Erythroblast (primary cell): ENCODE results near the gene ARHGAP24.

Experiments used
- GATA1 ChIP-seq: IDR thresholded peaks from 2 replicates; pipeline ENCODE4 v1.6.1; 2011; ENCODE audit warnings: low read depth, mild to moderate bottlenecking, control low read depth, low read length, moderate library complexity
- POLR2A ChIP-seq: IDR thresholded peaks from 2 replicates; pipeline ENCODE4 v1.6.1; 2011; ENCODE audit warnings: mild to moderate bottlenecking, low read length

GRCh38 chr4:85686398-85686797 lies 211.4 kb downstream of the ARHGAP24 start:
- no peak for TF ChIP-seq POLR2A
- TF ChIP-seq GATA1: no peak
